ENCODE measurements around the gene LARGE1. TPM values are rescaled to one million over a fixed set of nuclear protein-coding genes. Genes with fewer than 3 reads are reported as not detected.

Gene LARGE1
- total and polyA plus RNA-seq, 2 of the 8 experiments (the other 6 are each of a cell fraction or from before 2014, with no cell fraction given) = 43.7 to 83.0 TPM

DNA sequence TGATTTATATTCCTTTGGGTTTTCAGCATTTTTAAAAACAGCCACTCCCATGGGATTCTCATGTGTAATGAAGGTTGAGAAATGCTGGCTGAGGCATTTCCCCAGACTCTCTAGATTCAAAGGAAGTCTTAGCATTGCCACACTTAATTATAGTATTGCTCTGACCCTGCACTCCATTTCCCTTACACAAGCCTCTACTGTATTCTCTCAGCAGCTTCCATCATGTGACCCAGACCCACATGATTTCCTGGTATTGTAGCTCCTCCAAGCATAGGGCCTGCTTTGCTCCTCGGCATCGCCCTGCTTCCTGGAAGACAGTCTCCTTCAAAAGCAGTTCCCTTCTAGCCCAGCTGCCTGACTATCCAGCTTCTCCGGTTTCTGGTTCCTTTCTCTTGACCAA is 261.5 kb downstream of the LARGE1 start (continued):
- TF ChIP-seq, protein P1, sequence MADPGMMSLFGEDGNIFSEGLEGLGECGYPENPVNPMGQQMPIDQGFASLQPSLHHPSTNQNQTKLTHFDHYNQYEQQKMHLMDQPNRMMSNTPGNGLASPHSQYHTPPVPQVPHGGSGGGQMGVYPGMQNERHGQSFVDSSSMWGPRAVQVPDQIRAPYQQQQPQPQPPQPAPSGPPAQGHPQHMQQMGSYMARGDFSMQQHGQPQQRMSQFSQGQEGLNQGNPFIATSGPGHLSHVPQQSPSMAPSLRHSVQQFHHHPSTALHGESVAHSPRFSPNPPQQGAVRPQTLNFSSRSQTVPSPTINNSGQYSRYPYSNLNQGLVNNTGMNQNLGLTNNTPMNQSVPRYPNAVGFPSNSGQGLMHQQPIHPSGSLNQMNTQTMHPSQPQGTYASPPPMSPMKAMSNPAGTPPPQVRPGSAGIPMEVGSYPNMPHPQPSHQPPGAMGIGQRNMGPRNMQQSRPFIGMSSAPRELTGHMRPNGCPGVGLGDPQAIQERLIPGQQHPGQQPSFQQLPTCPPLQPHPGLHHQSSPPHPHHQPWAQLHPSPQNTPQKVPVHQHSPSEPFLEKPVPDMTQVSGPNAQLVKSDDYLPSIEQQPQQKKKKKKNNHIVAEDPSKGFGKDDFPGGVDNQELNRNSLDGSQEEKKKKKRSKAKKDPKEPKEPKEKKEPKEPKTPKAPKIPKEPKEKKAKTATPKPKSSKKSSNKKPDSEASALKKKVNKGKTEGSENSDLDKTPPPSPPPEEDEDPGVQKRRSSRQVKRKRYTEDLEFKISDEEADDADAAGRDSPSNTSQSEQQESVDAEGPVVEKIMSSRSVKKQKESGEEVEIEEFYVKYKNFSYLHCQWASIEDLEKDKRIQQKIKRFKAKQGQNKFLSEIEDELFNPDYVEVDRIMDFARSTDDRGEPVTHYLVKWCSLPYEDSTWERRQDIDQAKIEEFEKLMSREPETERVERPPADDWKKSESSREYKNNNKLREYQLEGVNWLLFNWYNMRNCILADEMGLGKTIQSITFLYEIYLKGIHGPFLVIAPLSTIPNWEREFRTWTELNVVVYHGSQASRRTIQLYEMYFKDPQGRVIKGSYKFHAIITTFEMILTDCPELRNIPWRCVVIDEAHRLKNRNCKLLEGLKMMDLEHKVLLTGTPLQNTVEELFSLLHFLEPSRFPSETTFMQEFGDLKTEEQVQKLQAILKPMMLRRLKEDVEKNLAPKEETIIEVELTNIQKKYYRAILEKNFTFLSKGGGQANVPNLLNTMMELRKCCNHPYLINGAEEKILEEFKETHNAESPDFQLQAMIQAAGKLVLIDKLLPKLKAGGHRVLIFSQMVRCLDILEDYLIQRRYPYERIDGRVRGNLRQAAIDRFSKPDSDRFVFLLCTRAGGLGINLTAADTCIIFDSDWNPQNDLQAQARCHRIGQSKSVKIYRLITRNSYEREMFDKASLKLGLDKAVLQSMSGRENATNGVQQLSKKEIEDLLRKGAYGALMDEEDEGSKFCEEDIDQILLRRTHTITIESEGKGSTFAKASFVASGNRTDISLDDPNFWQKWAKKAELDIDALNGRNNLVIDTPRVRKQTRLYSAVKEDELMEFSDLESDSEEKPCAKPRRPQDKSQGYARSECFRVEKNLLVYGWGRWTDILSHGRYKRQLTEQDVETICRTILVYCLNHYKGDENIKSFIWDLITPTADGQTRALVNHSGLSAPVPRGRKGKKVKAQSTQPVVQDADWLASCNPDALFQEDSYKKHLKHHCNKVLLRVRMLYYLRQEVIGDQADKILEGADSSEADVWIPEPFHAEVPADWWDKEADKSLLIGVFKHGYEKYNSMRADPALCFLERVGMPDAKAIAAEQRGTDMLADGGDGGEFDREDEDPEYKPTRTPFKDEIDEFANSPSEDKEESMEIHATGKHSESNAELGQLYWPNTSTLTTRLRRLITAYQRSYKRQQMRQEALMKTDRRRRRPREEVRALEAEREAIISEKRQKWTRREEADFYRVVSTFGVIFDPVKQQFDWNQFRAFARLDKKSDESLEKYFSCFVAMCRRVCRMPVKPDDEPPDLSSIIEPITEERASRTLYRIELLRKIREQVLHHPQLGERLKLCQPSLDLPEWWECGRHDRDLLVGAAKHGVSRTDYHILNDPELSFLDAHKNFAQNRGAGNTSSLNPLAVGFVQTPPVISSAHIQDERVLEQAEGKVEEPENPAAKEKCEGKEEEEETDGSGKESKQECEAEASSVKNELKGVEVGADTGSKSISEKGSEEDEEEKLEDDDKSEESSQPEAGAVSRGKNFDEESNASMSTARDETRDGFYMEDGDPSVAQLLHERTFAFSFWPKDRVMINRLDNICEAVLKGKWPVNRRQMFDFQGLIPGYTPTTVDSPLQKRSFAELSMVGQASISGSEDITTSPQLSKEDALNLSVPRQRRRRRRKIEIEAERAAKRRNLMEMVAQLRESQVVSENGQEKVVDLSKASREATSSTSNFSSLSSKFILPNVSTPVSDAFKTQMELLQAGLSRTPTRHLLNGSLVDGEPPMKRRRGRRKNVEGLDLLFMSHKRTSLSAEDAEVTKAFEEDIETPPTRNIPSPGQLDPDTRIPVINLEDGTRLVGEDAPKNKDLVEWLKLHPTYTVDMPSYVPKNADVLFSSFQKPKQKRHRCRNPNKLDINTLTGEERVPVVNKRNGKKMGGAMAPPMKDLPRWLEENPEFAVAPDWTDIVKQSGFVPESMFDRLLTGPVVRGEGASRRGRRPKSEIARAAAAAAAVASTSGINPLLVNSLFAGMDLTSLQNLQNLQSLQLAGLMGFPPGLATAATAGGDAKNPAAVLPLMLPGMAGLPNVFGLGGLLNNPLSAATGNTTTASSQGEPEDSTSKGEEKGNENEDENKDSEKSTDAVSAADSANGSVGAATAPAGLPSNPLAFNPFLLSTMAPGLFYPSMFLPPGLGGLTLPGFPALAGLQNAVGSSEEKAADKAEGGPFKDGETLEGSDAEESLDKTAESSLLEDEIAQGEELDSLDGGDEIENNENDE (IDR thresholded peaks at IDR 0.05; ENCODE audit: insufficient replicate concordance, low read length) = no peak
- no peak for TF ChIP-seq SP4 (IDR thresholded peaks at IDR 0.05; ENCODE audit: low read length)
- no peak for TF ChIP-seq RFX5 (IDR thresholded peaks at IDR 0.05; ENCODE audit: borderline replicate concordance, low read depth, low read length)
- TF ChIP-seq, protein P2, sequence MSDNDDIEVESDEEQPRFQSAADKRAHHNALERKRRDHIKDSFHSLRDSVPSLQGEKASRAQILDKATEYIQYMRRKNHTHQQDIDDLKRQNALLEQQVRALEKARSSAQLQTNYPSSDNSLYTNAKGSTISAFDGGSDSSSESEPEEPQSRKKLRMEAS (IDR thresholded peaks at IDR 0.05) = no peak
- no peak for TF ChIP-seq RXRA (IDR thresholded peaks at IDR 0.05; ENCODE audit: insufficient read depth, low read depth, low read length)
- TF ChIP-seq BCL11A (IDR thresholded peaks at IDR 0.05; ENCODE audit: low read depth in 2 of 2, low read length in 2 of 2) = no peak
- TF ChIP-seq BRCA1 (IDR thresholded peaks at IDR 0.05; ENCODE audit: low read depth, low read length) = no peak
- no peak for TF ChIP-seq HDAC2 (IDR thresholded peaks at IDR 0.05; ENCODE audit: borderline replicate concordance in 1 of 2, low read depth in 2 of 2, low read length in 2 of 2)
- TF ChIP-seq POU5F1 (IDR thresholded peaks at IDR 0.05; ENCODE audit: low read depth, low read length) = no peak
- no peak for TF ChIP-seq POLR2A (IDR thresholded peaks at IDR 0.05; ENCODE audit: control extremely low read depth in 1 of 2, low read depth in 2 of 2, low read length in 2 of 2)
- no peak for TF ChIP-seq BACH1 (IDR thresholded peaks at IDR 0.05; ENCODE audit: low read length)
- no peak for TF ChIP-seq SRF (IDR thresholded peaks at IDR 0.05; ENCODE audit: low read depth, low read length)
